ENCODE results near the gene ADAM15. TPM values are rescaled to one million over a fixed set of nuclear protein-coding genes. Genes with fewer than 3 reads are reported as not detected.

ADAM15 gene
- total RNA-seq, 4 donors from 2014 or later, result 58.6 to 270 (median 153) TPM

DNA sequence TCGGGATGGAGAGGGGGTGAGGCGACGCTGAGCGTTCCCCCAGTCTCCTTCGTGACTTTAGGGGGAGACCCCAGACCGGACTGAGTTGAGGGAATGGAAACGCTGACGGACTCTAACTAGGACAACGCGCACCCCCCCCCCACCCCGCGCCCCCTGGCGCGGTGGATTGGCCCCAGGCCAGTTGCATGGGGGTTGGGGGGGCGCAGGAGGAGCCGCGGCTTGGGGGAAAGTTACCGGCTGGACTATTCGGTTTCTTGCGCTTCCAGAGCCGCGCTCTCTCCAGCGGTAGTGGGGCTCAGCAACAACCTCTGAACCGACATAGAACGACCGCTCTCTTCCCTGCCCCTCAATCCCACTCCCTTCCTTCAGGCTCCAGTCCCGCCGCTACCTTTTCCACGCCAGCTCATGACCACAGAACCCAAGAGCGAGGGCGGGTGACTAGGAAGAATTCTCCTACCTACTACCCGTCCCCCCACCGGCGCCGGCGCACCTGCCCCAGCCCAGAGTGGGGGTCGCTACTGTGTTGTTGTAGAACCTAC, 47.8 kb upstream of the ADAM15 start:
- Histone ChIP-seq H3K27ac (peak overlapping the region; percentile 93 to 99), H3K36me3 (no peaks in the 10 kb centered on the region), H3K9me3 (no peaks in the 10 kb centered on the region), H3K27me3 (no peaks in the 10 kb centered on the region), H3K4me3 (peak overlapping the region; percentile 56 to 97), H3K4me1 (peaks cover 0 to 22% of the 10 kb centered on the region in 2 donors)
- TF ChIP-seq, protein P1, sequence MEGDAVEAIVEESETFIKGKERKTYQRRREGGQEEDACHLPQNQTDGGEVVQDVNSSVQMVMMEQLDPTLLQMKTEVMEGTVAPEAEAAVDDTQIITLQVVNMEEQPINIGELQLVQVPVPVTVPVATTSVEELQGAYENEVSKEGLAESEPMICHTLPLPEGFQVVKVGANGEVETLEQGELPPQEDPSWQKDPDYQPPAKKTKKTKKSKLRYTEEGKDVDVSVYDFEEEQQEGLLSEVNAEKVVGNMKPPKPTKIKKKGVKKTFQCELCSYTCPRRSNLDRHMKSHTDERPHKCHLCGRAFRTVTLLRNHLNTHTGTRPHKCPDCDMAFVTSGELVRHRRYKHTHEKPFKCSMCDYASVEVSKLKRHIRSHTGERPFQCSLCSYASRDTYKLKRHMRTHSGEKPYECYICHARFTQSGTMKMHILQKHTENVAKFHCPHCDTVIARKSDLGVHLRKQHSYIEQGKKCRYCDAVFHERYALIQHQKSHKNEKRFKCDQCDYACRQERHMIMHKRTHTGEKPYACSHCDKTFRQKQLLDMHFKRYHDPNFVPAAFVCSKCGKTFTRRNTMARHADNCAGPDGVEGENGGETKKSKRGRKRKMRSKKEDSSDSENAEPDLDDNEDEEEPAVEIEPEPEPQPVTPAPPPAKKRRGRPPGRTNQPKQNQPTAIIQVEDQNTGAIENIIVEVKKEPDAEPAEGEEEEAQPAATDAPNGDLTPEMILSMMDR (IDR thresholded peaks at IDR 0.05), result no peak
- TF ChIP-seq POLR2A (IDR thresholded peaks at IDR 0.05), result peak in 1 of 2 donors; percentile 16
- intact Hi-C loops (cut with DNase I; ENCODE audit: low total_unique reads), result no loop called here
- DNase-seq, result peak; percentile 59 to 66

DNA sequence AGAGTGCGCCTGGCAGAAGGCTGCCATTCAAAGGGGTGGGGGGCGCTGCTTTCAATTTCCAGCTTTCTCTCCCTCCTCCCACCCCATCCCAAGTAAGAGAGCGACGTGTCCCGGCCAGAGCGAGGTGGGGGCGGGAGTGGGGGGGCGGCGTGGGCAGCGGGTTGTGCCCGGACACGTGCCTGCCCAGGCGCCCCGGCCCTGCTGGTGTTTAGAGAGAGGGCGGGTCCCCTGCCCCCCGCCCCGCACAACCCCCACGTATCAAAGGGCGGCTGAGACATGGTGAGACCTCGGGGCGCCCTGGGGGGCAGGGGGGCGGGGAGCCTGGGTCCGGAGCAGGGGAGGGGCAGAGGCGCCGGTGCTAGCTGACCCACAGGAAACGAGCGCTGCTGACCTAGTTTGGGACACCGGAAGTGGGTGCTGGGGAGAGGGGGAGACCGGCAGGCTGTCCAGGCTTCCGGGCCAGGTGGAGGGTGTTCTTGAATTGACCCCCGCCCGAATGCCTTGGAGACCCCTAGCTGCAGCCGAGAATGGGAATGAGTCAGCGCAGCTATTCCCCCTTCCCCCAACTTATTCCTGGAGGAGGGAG, 47.3 kb upstream of the ADAM15 start:
- intact Hi-C loops (cut with DNase I; ENCODE audit: low total_unique reads), result no loop called here
- H3K9me3 ChIP-seq, result no peaks in the 10 kb centered on the region
- TF ChIP-seq, protein P1 (IDR thresholded peaks at IDR 0.05), result no peak
- TF ChIP-seq POLR2A (IDR thresholded peaks at IDR 0.05), result no peak
- peak overlapping the region; percentile 56 to 97 for H3K4me3 ChIP-seq
- H3K27me3 ChIP-seq, result no peaks in the 10 kb centered on the region
- peak overlapping the region; percentile 93 to 99 for H3K27ac ChIP-seq
- DNase-seq, result peak; percentile 74 to 77
- peaks cover 0 to 22% of the 10 kb centered on the region in 2 donors for H3K4me1 ChIP-seq
- no peaks in the 10 kb centered on the region for H3K36me3 ChIP-seq

DNA sequence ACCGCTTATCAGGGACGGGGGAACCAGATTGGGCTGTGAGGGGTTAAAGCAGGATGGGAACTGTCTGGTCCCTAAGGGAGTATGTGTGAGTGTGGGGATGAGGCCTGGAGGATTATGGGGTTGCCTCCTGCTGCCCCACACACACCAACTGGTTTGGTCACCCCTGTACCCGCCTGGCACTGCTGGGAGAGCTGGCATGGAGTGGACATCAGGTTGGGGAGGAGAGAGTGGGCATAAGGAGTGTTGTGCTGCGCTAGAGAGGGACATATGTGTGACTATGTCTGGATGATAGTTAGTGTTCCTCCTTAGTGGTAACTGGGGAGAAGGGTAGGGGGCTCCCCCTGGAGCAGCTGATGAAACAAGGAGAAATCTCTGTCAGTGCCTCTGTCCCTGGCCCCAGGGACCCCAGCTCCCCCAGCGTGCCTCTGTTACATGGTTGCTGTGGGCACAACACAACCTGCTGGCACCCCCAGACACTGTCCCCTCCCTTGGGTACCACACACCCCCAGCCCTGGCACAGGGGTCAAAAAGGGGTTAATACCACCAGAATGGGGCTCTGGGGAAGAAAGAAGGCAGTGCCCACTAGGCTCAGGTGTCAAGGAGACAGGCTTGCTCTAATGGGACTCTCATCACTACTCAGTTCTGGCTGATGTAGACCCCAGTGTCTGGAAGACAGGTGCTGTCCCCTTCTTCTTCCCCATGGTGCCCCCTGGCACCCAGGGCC, 46.6 kb upstream of the ADAM15 start:
- peak overlapping the region; percentile 56 to 97 for H3K4me3 ChIP-seq
- H3K27me3 ChIP-seq, result no peaks in the 10 kb centered on the region
- DNase-seq, result no peak
- H3K36me3 ChIP-seq, result no peaks in the 10 kb centered on the region
- TF ChIP-seq POLR2A (IDR thresholded peaks at IDR 0.05), result no peak
- TF ChIP-seq, protein P1 (IDR thresholded peaks at IDR 0.05), result no peak
- H3K27ac ChIP-seq, result peak overlapping the region; percentile 93 to 99
- peaks cover 0 to 19% of the 10 kb centered on the region in 2 donors for H3K4me1 ChIP-seq
- no peaks in the 10 kb centered on the region for H3K9me3 ChIP-seq
- intact Hi-C loops (cut with DNase I; ENCODE audit: low total_unique reads), result no loop called here

DNA sequence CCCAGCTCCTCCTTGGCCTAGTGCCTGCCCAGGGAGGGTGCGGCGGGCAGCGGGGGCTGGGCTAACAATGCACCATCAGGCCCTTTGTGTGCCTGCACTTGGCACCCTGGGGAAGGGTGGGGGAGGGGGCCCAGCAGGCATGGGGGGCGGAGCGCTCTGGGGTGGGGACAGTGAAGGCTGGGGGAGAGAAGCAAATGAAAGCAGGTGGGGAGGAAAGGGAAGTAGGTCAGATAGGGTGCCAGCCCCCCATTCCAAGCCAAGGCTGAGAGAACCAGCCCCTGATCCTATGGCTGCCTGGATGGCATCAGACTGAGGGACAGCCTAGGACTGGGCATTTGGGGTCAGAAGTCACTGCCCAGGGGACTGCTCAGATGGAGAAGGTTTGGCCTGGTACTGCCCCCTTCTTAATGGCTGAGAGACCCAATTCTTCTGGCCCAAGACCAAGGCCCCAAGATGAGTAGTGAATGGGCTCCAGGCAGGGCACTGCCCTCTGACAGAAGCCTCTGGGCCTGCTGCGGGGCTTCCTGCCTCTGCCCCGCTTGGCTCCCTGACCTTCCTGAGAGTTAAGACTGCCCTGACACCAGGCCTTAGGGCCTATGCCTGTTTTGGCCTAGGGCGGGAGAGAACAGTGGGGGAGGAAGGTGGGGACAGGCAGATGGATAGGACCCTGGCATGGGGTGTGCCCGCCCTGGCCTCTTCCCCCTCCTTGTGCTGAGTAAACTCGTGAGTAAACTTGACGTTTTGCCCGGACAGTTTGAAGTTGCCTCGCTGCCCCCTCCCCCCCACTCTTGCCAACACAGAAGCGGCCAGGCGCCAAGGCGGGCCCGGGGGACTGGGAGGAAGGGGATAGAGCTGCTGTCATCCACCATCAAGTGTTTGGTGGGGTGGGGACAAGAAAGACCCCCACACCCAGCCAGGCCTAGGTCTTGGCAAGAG, 45.8 kb upstream of the ADAM15 start:
- no peak overlapping the region for H3K4me3 ChIP-seq

More for the DNA sequence above, 45.8 kb upstream of the ADAM15 start:
- Histone ChIP-seq H3K4me1 (peaks cover 0 to 11% of the 10 kb centered on the region in 2 donors), H3K9me3 (no peaks in the 10 kb centered on the region), H3K27ac (peak overlapping the region; percentile 93 to 99), H3K36me3 (no peaks in the 10 kb centered on the region), H3K27me3 (no peaks in the 10 kb centered on the region)
- DNase-seq, result peak; percentile 45 to 61
- intact Hi-C loops (cut with DNase I; ENCODE audit: low total_unique reads), result no loop called here
- no peak for TF ChIP-seq POLR2A (IDR thresholded peaks at IDR 0.05)
- TF ChIP-seq, protein P1 (IDR thresholded peaks at IDR 0.05), result no peak

All from uterus (tissue), 4 donors.